ENCODE measurements around the gene LRCH1. TPM values are rescaled to one million over a fixed set of nuclear protein-coding genes. Genes with fewer than 3 reads are reported as not detected.

LRCH1 gene
- total and polyA plus RNA-seq, 2 experiments from 2014 or later: 4.7 to 5.0 TPM

DNA sequence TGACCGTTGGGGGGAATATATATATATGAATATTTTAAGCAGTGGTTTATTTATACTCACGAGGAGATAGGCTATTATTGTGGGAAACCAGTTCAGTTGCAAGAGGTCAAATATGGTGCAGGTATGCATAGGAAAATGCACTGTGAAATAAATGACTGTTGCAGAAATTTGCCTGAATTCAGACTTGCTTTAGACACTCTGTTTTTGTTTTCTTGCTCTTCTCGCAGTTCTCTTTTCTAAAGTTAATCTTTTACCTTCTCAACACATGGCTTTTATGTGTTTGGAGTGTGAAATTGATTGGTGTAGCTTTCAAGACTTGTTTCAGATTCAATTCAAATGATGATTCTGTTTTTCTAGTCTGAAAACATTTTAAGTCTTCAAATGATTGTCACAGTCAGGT lies 109.7 kb downstream of the LRCH1 start:
- no peaks in the 10 kb centered on the region for H4K20me1 ChIP-seq (ENCODE audit: insufficient read depth)
- DNase-seq: no peak
- no peaks in the 10 kb centered on the region for H3K36me3 ChIP-seq (ENCODE audit: low read depth)
- no peaks in the 10 kb centered on the region for H3K9me3 ChIP-seq (ENCODE audit: low read depth)
- peaks cover 9% of the 10 kb centered on the region for H3K4me1 ChIP-seq (ENCODE audit: insufficient read depth)
- H2AFZ ChIP-seq: no peak overlapping the region
- H3K4me3 ChIP-seq: no peak overlapping the region
- H3K79me2 ChIP-seq (ENCODE audit: insufficient read depth): peaks cover 84% of the 10 kb centered on the region
- H3K9me2 ChIP-seq (ENCODE audit: insufficient read depth): no peaks in the 10 kb centered on the region
- 92 to 97% methylated on average over 3 of the region's 3 CpGs for WGBS, 2 experiments (ENCODE audit: low coverage in 1 of 2, low lambda C conversion rate in 2 of 2, missing lambda C conversion rate in 2 of 2)
- H3K4me2 ChIP-seq (ENCODE audit: unreplicated experiment): no peak overlapping the region
- H3K27ac ChIP-seq: no peak overlapping the region; the same call in 1 of the 2 replicates
- H3K27me3 ChIP-seq (replicated peaks; ENCODE audit: insufficient read depth): no peaks in the 10 kb centered on the region
- TF ChIP-seq EZH2phosphoT487 (IDR thresholded peaks at IDR 0.05; ENCODE audit: insufficient read depth, low read depth) (no peak), EZH2 (IDR thresholded peaks at IDR 0.05; ENCODE audit: insufficient read depth, poor library complexity, severe bottlenecking) (no peak)
- in situ Hi-C loops (cut with MboI): no loop called here
- no peak overlapping the region for H3K9ac ChIP-seq
- H3F3A ChIP-seq (ENCODE audit: insufficient read depth): peaks cover 8% of the 10 kb centered on the region

DNA sequence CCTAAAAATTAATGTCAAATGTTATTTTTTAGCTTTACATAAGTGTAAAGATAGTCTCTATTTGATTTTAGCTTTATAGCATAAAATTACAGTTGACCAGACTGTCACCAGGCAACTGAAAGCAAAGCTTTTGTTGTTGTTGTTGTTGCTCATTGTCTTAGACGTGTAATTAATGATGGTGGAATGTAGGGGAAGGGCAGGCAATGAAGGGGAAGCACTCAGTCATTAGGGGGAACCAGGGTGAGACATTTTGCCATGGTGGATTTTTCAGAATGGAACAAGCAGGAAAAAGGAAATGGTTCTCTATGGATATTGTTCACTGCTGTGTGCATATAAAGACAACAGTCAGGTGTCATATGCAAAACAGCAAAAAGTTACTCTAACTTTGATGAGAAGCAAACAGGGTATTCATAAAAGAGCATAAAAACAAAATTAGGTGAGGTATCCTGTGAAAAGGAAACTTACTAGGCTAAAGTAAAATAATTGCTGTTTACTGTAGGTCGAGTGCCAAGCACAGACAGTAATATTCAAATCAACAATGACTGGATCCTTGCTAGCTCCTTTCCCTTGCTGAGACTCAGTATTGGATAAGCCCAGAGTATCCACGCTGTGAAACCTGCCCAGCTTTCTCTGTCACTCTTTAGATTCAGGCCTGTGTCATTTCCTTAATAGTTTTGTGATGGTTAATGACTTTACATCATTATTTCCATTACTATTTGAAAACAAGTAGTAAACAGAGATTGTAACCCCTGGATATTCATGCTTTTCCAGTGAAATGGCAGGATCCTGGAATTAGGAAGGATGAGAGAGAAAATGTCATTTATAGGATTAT lies 110.5 kb downstream of the LRCH1 start:
- Histone ChIP-seq H3K9me3 (ENCODE audit: low read depth) (no peaks in the 10 kb centered on the region), H3K79me2 (ENCODE audit: insufficient read depth) (peaks cover 77% of the 10 kb centered on the region), H3F3A (ENCODE audit: insufficient read depth) (peaks cover 13% of the 10 kb centered on the region), H3K9me2 (ENCODE audit: insufficient read depth) (no peaks in the 10 kb centered on the region), H3K4me3 (no peak overlapping the region), H3K27ac (peak overlapping the region; percentile 41), H3K27me3 (replicated peaks; ENCODE audit: insufficient read depth) (no peaks in the 10 kb centered on the region), H3K9ac (peak overlapping the region; percentile 36), H3K4me1 (ENCODE audit: insufficient read depth) (peaks cover 9% of the 10 kb centered on the region), H3K4me2 (ENCODE audit: unreplicated experiment) (no peak overlapping the region), H4K20me1 (ENCODE audit: insufficient read depth) (no peaks in the 10 kb centered on the region), H2AFZ (no peak overlapping the region), H3K36me3 (ENCODE audit: low read depth) (no peaks in the 10 kb centered on the region)
- peak; percentile 71 for DNase-seq
- TF ChIP-seq EZH2phosphoT487 (IDR thresholded peaks at IDR 0.05; ENCODE audit: insufficient read depth, low read depth) (no peak), EZH2 (IDR thresholded peaks at IDR 0.05; ENCODE audit: insufficient read depth, poor library complexity, severe bottlenecking) (no peak)
- WGBS, 2 experiments (ENCODE audit: low coverage in 1 of 2, low lambda C conversion rate in 2 of 2, missing lambda C conversion rate in 2 of 2): 12 to 15% methylated on average over 3 of the region's 3 CpGs
- in situ Hi-C loops (cut with MboI): no loop called here

DNA sequence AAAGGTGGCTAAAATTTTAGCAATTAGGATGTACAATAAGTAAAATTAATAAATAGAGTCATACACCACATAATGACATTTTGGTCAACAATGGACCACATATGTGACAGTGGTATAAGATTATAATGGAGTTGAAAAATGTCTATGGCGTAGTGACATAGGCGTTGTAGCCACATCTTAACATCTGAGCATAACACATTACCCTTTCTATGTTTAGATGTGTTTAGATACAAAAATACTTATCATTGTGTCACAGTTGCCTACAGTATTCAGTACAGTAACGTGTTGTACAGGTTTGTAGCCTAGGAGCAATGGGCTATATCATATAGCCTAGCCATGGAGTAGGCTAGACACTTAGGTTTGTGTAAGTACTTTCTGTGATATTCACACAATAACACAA lies 111.2 kb downstream of the LRCH1 start:
- Histone ChIP-seq H3K9ac (peak overlapping the region; percentile 17; the same call in 1 of the 2 replicates), H3K4me1 (ENCODE audit: insufficient read depth) (peaks cover 9% of the 10 kb centered on the region), H2AFZ (no peak overlapping the region), H3K9me2 (ENCODE audit: insufficient read depth) (no peaks in the 10 kb centered on the region), H4K20me1 (ENCODE audit: insufficient read depth) (no peaks in the 10 kb centered on the region), H3K4me3 (no peak overlapping the region), H3K79me2 (ENCODE audit: insufficient read depth) (peaks cover 72% of the 10 kb centered on the region), H3K27ac (peak overlapping the region; percentile 41), H3K4me2 (ENCODE audit: unreplicated experiment) (no peak overlapping the region), H3F3A (ENCODE audit: insufficient read depth) (peaks cover 18% of the 10 kb centered on the region), H3K36me3 (ENCODE audit: low read depth) (no peaks in the 10 kb centered on the region), H3K9me3 (ENCODE audit: low read depth) (no peaks in the 10 kb centered on the region), H3K27me3 (replicated peaks; ENCODE audit: insufficient read depth) (no peaks in the 10 kb centered on the region)
- 97 to 99% methylated on average over 3 of the region's 3 CpGs for WGBS, 2 experiments (ENCODE audit: low coverage in 1 of 2, low lambda C conversion rate in 2 of 2, missing lambda C conversion rate in 2 of 2)
- TF ChIP-seq EZH2 (IDR thresholded peaks at IDR 0.05; ENCODE audit: insufficient read depth, poor library complexity, severe bottlenecking): no peak
- TF ChIP-seq EZH2phosphoT487 (IDR thresholded peaks at IDR 0.05; ENCODE audit: insufficient read depth, low read depth): no peak
- in situ Hi-C loops (cut with MboI): no loop called here
- no peak for DNase-seq

DNA sequence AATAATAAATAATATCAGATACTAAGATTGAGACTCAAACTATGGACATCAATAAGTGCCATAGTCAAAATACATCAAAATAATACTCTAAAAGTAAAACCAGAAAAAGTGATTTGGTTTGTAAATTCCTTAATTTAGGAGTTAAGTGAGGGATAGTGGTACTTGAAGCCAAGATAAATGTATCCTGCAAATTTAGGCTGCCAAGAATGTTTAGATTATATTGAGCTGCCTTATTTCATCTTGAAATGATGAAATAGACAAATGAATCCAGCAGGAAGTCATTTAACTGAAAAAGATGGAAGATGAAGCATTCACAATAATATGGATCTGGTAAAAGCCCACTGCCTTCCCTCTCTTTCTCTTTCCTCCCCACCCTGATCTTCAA lies 112.3 kb downstream of the LRCH1 start:
- Histone ChIP-seq H4K20me1 (ENCODE audit: insufficient read depth) (no peaks in the 10 kb centered on the region), H3K36me3 (ENCODE audit: low read depth) (no peaks in the 10 kb centered on the region), H3K9me3 (ENCODE audit: low read depth) (no peaks in the 10 kb centered on the region), H3K4me3 (no peak overlapping the region), H3K79me2 (ENCODE audit: insufficient read depth) (peaks cover 76% of the 10 kb centered on the region), H3K9me2 (ENCODE audit: insufficient read depth) (no peaks in the 10 kb centered on the region), H3K4me1 (ENCODE audit: insufficient read depth) (peaks cover 9% of the 10 kb centered on the region), H3K4me2 (ENCODE audit: unreplicated experiment) (no peak overlapping the region), H3K27me3 (replicated peaks; ENCODE audit: insufficient read depth) (no peaks in the 10 kb centered on the region), H2AFZ (no peak overlapping the region), H3K27ac (no peak overlapping the region), H3K9ac (no peak overlapping the region), H3F3A (ENCODE audit: insufficient read depth) (peaks cover 23% of the 10 kb centered on the region)
- in situ Hi-C loops (cut with MboI): no loop called here
- TF ChIP-seq EZH2 (IDR thresholded peaks at IDR 0.05; ENCODE audit: insufficient read depth, poor library complexity, severe bottlenecking): no peak
- no peak for TF ChIP-seq EZH2phosphoT487 (IDR thresholded peaks at IDR 0.05; ENCODE audit: insufficient read depth, low read depth)
- DNase-seq: no peak
